Activated T-cell treated with anti-CD3 and anti-CD28 coated beads, Interleukin-2, amount 50 U/mL, for 4 hours (primary cell): ENCODE data around the gene ANXA9. TPM values are rescaled to one million over a fixed set of nuclear protein-coding genes. Genes with fewer than 3 reads are reported as not detected.

ENCODE experiments used
- ATAC-seq, 2 donors: fragments of 200-7000 bp; cut with Tn5 transposase; one replicate each; pipeline ENCODE4 v1.10.0; 2021
- DNase-seq: peaks from one replicate; pipeline ENCODE4 v3.0.0-alpha.2; 2020
- H3K27me3 Mint-ChIP-seq: one replicate; pipeline ENCODE4 v1.8.0; 2021; ENCODE audit warnings: low read depth, mixed read lengths
- H3K36me3 Mint-ChIP-seq: one replicate; pipeline ENCODE4 v1.8.0; 2022; ENCODE audit warnings: mixed read lengths; ENCODE audit not compliant: insufficient read depth
- H3K4me1 Mint-ChIP-seq: one replicate; pipeline ENCODE4 v1.8.0; 2021; ENCODE audit warnings: low read depth, mixed read lengths
- H3K4me3 Mint-ChIP-seq: one replicate; pipeline ENCODE4 v1.8.0; 2021; ENCODE audit warnings: mild to moderate bottlenecking, moderate library complexity, mixed read lengths
- H3K9me3 Mint-ChIP-seq: one replicate; pipeline ENCODE4 v1.8.0; 2021; ENCODE audit warnings: mixed read lengths
- total RNA-seq, 3 donors: library from RNA; stranded (reverse); gene quantifications; one replicate each; pipeline ENCODE4 v1.2.1, GENCODE V29; 2021

ANXA9 gene
- total RNA-seq, 3 donors from 2014 or later = not detected

DNA sequence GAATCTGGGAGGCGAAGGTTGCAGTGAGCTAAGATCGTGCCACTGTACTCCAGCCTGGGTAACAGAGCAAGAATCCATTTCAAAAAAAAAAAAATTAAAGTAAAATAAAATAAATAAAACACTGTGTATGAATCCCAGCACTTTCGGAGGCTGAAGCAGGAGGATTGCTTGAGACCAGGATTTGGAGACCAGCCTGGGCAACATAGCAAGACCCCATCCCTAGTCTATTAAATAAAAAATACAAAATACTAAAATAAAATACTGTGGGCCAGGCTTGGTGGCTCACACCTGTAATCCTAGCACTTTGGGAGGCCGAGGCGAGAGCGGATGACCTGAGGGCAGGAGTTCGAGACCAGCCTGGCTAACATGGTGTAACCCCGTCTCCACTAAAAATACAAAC lies 50.1 kb downstream of the ANXA9 start:
- no peak for DNase-seq
- Mint-ChIP-seq H3K4me3 (no peak overlapping the region), H3K27me3 (no peaks in the 10 kb centered on the region), H3K4me1 (peaks cover 11% of the 10 kb centered on the region), H3K9me3 (no peaks in the 10 kb centered on the region), H3K36me3 (peaks cover 36% of the 10 kb centered on the region)
- no peak for ATAC-seq

DNA sequence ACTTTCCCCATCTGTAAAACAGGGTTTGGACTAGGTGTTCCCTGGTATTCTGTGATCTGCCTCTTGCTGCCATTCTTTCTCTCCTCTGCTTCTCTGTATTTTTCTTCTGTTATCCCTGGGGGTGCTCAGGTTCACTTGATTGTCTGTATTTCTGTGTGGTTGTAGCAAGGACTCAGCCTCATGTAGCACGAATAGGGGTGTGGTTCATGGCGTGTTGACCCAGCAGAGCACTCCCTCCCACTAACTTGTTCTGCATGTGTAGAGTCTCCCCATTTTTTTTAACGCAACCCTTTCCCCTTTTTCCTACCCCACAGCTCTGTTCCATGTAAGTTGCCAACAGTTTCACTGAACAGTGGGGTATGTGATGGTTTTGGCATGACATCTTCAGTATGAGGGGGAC lies 53.1 kb downstream of the ANXA9 start:
- no peaks in the 10 kb centered on the region for H3K9me3 Mint-ChIP-seq
- DNase-seq (no peak), ATAC-seq (no peak)
- H3K27me3 Mint-ChIP-seq = no peaks in the 10 kb centered on the region
- peaks cover 11% of the 10 kb centered on the region for H3K4me1 Mint-ChIP-seq
- no peak overlapping the region for H3K4me3 Mint-ChIP-seq
- H3K36me3 Mint-ChIP-seq = peaks cover 22% of the 10 kb centered on the region

DNA sequence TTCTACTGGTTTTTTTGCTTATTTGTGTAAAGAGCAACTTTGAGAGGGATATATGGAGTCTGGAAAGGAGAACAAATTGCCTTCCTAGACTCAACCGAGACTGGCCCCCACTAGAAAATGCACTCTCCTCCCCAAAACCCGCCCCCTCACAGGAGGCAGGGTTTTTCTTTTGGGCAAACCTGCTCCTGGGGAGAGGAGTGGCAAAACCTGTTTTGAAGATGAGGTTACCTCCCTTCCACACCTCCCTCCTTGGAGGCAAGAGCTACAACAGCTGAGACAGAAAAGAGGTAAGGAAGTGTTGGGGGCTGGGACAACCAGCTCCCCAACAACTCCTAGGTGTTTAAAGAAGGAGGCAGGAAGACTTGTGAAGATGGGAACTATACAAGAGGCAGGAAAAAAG lies 54.3 kb downstream of the ANXA9 start, which contains the start of gene BNIPL:
BNIPL (plus strand) TSS at position 231 of the 400 bp plus-strand sequence; CDS start at position 371, 140 bp downstream.
- Mint-ChIP-seq H3K9me3 (no peaks in the 10 kb centered on the region), H3K27me3 (no peaks in the 10 kb centered on the region), H3K4me1 (peaks cover 11% of the 10 kb centered on the region), H3K4me3 (no peak within 1 kb of the TSS), H3K36me3 (peaks cover 19% of the 10 kb centered on the region)
- DNase-seq (no peak), ATAC-seq (no peak)

DNA sequence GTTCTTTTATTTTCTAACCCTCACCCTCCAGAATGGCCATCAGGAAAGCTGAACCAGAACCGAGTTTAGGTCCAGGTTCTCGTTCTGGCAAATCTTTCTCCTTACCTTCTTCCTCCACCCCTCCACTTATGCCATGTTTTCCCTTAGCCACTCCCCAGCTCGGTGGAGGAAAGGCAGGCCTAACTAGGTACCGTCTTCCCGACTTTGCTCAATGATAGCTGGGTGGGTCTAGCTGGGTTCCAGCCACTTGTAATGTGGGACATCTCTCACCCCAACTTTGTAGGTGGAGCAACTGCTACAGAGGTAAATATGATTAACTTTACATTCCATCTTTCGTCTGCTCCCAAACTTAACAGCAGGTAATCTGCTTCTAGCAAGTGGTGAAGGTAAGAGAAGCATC lies 54.9 kb downstream of the ANXA9 start:
- no peak for DNase-seq
- no peak for ATAC-seq
- H3K4me3 Mint-ChIP-seq = no peak overlapping the region
- H3K27me3 Mint-ChIP-seq = no peaks in the 10 kb centered on the region
- H3K9me3 Mint-ChIP-seq = no peaks in the 10 kb centered on the region
- peaks cover 11% of the 10 kb centered on the region for H3K4me1 Mint-ChIP-seq
- H3K36me3 Mint-ChIP-seq = peaks cover 18% of the 10 kb centered on the region

DNA sequence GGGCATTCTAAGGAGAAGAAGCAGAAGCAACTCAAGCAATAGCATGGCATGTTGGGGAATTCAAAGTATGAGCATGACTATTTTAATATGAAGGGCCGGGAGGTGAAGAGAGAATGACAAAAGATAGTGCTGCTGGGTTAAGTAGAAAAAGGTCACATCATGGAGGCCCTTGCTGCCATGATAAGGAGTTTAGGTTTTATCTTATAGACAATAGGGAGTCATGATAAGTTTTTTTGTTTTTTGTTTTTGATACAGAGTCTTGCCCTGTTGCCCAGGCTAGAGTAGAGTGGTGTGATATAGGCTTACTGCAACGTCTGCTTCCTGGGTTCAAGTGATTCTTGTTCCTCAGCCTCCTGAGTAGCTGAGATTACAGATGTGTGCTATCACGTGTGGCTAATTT lies 57.4 kb downstream of the ANXA9 start:
- Mint-ChIP-seq H3K4me1 (peaks cover 22% of the 10 kb centered on the region), H3K36me3 (peaks cover 12% of the 10 kb centered on the region), H3K4me3 (no peak overlapping the region), H3K27me3 (no peaks in the 10 kb centered on the region), H3K9me3 (no peaks in the 10 kb centered on the region)
- DNase-seq = no peak
- no peak for ATAC-seq

DNA sequence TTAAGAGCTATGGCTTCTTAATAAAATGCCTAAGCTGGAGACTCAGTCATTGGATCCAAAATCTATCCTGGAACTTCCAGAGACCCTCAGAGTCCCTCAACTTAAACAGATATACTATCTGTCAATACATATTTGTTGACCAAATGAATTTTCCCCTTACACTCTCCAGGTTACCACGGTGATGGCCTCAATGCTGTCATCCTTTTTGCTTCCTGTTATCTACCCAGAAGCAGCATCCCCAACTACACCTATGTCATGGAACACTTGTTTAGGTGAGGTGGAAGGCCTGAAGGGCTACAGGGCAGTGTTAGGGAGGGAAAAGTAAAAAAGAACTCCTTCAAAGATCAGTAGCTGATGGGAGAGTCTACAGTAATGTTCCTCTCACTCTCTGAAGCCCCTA lies 61.1 kb downstream of the ANXA9 start:
- Mint-ChIP-seq H3K9me3 (no peaks in the 10 kb centered on the region), H3K27me3 (no peaks in the 10 kb centered on the region), H3K4me1 (peaks cover 34% of the 10 kb centered on the region), H3K4me3 (no peak overlapping the region), H3K36me3 (peaks cover 1% of the 10 kb centered on the region)
- ATAC-seq = no peak
- DNase-seq = no peak

Other genes with a start within 250 kb of the ANXA9 start
- gene CTSS, start 216.5 kb upstream of the ANXA9 start, total RNA-seq = 10 to 100 TPM; 37.3 to 41.2 (median 37.4) TPM
- 1 to 10 TPM in 1 of 3 donors, under 1 TPM in 2; 0.38 to 1.1 (median 0.81) TPM for gene CTSK, start 174.0 kb upstream of the ANXA9 start, total RNA-seq
- gene ARNT, start 105.7 kb upstream of the ANXA9 start, total RNA-seq = 10 to 100 TPM; 20.1 to 24.6 (median 22.6) TPM
- not detected for gene CTXND2, start 95.2 kb upstream of the ANXA9 start, total RNA-seq
- gene SETDB1, start 55.9 kb upstream of the ANXA9 start, total RNA-seq = 10 to 100 TPM; 37.0 to 40.7 (median 40.7) TPM
- gene CERS2, start 7.5 kb upstream of the ANXA9 start, total RNA-seq = 100 to 1,000 TPM; 199 to 208 (median 200) TPM
- gene MINDY1, start 24.6 kb downstream of the ANXA9 start, total RNA-seq = 1 to 10 TPM; 5.0 to 7.0 (median 6.5) TPM
- 10 to 100 TPM; 11.0 to 13.7 (median 11.9) TPM for gene PRUNE1, start 26.2 kb downstream of the ANXA9 start, total RNA-seq
- under 1 TPM; 0.22 to 0.53 (median 0.28) TPM for gene BNIPL, start 54.3 kb downstream of the ANXA9 start, total RNA-seq
- 1 to 10 TPM in 2 of 3 donors, under 1 TPM in 1; 0.99 to 1.3 (median 1.1) TPM for gene C1orf56, start 65.5 kb downstream of the ANXA9 start, total RNA-seq
- 100 to 1,000 TPM; 126 to 148 (median 142) TPM for gene CDC42SE1, start 77.3 kb downstream of the ANXA9 start, total RNA-seq
- 1 to 10 TPM; 2.3 to 2.8 (median 2.6) TPM for gene MLLT11, start 78.1 kb downstream of the ANXA9 start, total RNA-seq
- gene GABPB2, start 88.5 kb downstream of the ANXA9 start, total RNA-seq = 10 to 100 TPM; 22.0 to 25.7 (median 22.2) TPM
- gene SEMA6C, start 164.3 kb downstream of the ANXA9 start, total RNA-seq = 1 to 10 TPM in 1 of 3 donors, under 1 TPM in 2; 0.78 to 1.3 (median 0.84) TPM
- gene TNFAIP8L2, start 174.4 kb downstream of the ANXA9 start, total RNA-seq = 10 to 100 TPM; 15.8 to 18.3 (median 18.2) TPM
- 1 to 10 TPM; 3.0 to 4.4 (median 3.5) TPM for gene LYSMD1, start 183.6 kb downstream of the ANXA9 start, total RNA-seq
- 10 to 100 TPM; 92.8 to 95.0 (median 93.3) TPM for gene SCNM1, start 183.9 kb downstream of the ANXA9 start, total RNA-seq
- gene TMOD4, start 193.7 kb downstream of the ANXA9 start, total RNA-seq = 1 to 10 TPM in 2 of 3 donors, under 1 TPM in 1; 0.52 to 2.9 (median 2.3) TPM
- 10 to 100 TPM; 72.5 to 81.9 (median 78.1) TPM for gene VPS72, start 207.9 kb downstream of the ANXA9 start, total RNA-seq
- 100 to 1,000 TPM in 2 of 3 donors, 10 to 100 TPM in 1; 98.5 to 110 (median 100) TPM for gene PIP5K1A, start 216.3 kb downstream of the ANXA9 start, total RNA-seq